HEK293 (cell line): ENCODE measurements around the gene PRC1.
A peak's percentile ranks its signal among the peaks of the same experiment; 100 is the strongest.

Source experiments
- CTCF ChIA-PET: fragments of 350-600 bp; formaldehyde crosslinking; extraction: SDS; loops from one replicate; lab custom pipeline; 2021; ENCODE audit warnings: antibody characterized with exemption; lab: Yijun Ruan, JAX
- POLR2A ChIA-PET: fragments of 300-600 bp; formaldehyde crosslinking; extraction: SDS; loops from one replicate; lab custom pipeline; 2020; ENCODE audit warnings: antibody characterized with exemption, inconsistent platforms; lab: Yijun Ruan, JAX
- H3K27ac ChIP-seq: fragments of 200-500 bp; sonication (Bioruptor generic); 2 replicates; pipeline ENCODE4 v1.5.1; 2014; ENCODE audit warnings: low read depth, low read length, control low read depth, inconsistent platforms; ENCODE audit errors: extremely low read depth
- H3K36me3 ChIP-seq, 2 experiments: fragments of 200-500 bp in 1 of 2; sonication (Bioruptor generic) in 1 of 2; 1 replicate in 1 of 2; 2 replicates in 1 of 2; pipeline ENCODE4 v1.5.1; 2014 to 2017; ENCODE audit warnings: inconsistent platforms in 2 of 2, low read length in 2 of 2; ENCODE audit not compliant: control insufficient read depth in 2 of 2, insufficient read depth in 1 of 2
- H3K4me1 ChIP-seq: fragments of 200-500 bp; sonication (Bioruptor generic); 2 replicates; pipeline ENCODE4 v1.5.1; 2014; ENCODE audit warnings: mild to moderate bottlenecking, low read length, inconsistent platforms; ENCODE audit not compliant: control insufficient read depth, insufficient read depth
- H3K4me3 ChIP-seq: 2 replicates; pipeline ENCODE4 v1.5.1; 2011; ENCODE audit warnings: low read depth, mild to moderate bottlenecking, control low read depth, low read length, moderate library complexity
- H3K9me3 ChIP-seq: fragments of 200-500 bp; sonication (Bioruptor generic); 2 replicates; pipeline ENCODE4 v1.5.1; 2014; ENCODE audit warnings: low read depth, low read length, inconsistent platforms; ENCODE audit not compliant: control insufficient read depth, insufficient read depth
- KLF17 ChIP-seq: fragments of 450-650 bp; formaldehyde crosslinking; IDR thresholded peaks from 2 replicates; pipeline ENCODE4 v1.5.1; 2016; ENCODE audit warnings: missing biosample characterization, missing genetic modification characterization
- KLF7 ChIP-seq: fragments of 450-650 bp; formaldehyde crosslinking; IDR thresholded peaks from 2 replicates; pipeline ENCODE4 v1.5.1; 2016; ENCODE audit warnings: missing biosample characterization, missing genetic modification characterization, borderline replicate concordance
- KLF8 ChIP-seq: fragments of 450-650 bp; formaldehyde crosslinking; IDR thresholded peaks from 2 replicates; pipeline ENCODE4 v1.5.1; 2016; ENCODE audit warnings: missing biosample characterization, missing genetic modification characterization
- MYNN ChIP-seq: fragments of 450-650 bp; formaldehyde crosslinking; IDR thresholded peaks from 2 replicates; pipeline ENCODE4 v1.5.1; 2016; ENCODE audit warnings: missing biosample characterization, missing genetic modification characterization, borderline replicate concordance
- PRDM4 ChIP-seq: fragments of 450-650 bp; formaldehyde crosslinking; IDR thresholded peaks from 2 replicates; pipeline ENCODE4 v1.5.1; 2017; ENCODE audit warnings: missing biosample characterization, missing genetic modification characterization
- SCRT2 ChIP-seq: fragments of 450-650 bp; formaldehyde crosslinking; IDR thresholded peaks from 2 replicates; pipeline ENCODE4 v1.5.1; 2016; ENCODE audit warnings: missing biosample characterization, missing genetic modification characterization
- TCF7L2 ChIP-seq: IDR thresholded peaks from 2 replicates; pipeline ENCODE4 v1.6.1; 2011; ENCODE audit warnings: low read depth, mild to moderate bottlenecking, inconsistent platforms, low read length, moderate library complexity, borderline replicate concordance
- TRIM28 ChIP-seq: IDR thresholded peaks from 2 replicates; pipeline ENCODE4 v1.6.1; 2011; ENCODE audit warnings: low read length, control low read depth, borderline replicate concordance
- ZBTB10 ChIP-seq: fragments of 450-650 bp; formaldehyde crosslinking; IDR thresholded peaks from 2 replicates; pipeline ENCODE4 v1.5.1; 2016; ENCODE audit warnings: missing biosample characterization, missing genetic modification characterization
- ZBTB17 ChIP-seq: fragments of 450-650 bp; formaldehyde crosslinking; IDR thresholded peaks from 2 replicates; pipeline ENCODE4 v1.5.1; 2016; ENCODE audit warnings: missing biosample characterization, missing genetic modification characterization
- ZBTB6 ChIP-seq: fragments of 450-650 bp; formaldehyde crosslinking; IDR thresholded peaks from 2 replicates; pipeline ENCODE4 v1.5.1; 2017; ENCODE audit warnings: missing biosample characterization, missing genetic modification characterization
- ZIC2 ChIP-seq: fragments of 450-650 bp; formaldehyde crosslinking; IDR thresholded peaks from 2 replicates; pipeline ENCODE4 v1.5.1; 2016; ENCODE audit warnings: missing biosample characterization, missing genetic modification characterization
- ZNF10 ChIP-seq: fragments of 450-650 bp; formaldehyde crosslinking; IDR thresholded peaks from 2 replicates; pipeline ENCODE4 v1.5.1; 2017; ENCODE audit warnings: missing biosample characterization, missing genetic modification characterization
- ZNF19 ChIP-seq: fragments of 450-650 bp; formaldehyde crosslinking; IDR thresholded peaks from 2 replicates; pipeline ENCODE4; 2016; ENCODE audit warnings: missing biosample characterization, missing genetic modification characterization, low read depth
- ZNF24 ChIP-seq: fragments of 450-650 bp; formaldehyde crosslinking; IDR thresholded peaks from 2 replicates; pipeline ENCODE4 v1.5.1; 2016; ENCODE audit warnings: missing biosample characterization, missing genetic modification characterization
- ZNF366 ChIP-seq: fragments of 450-650 bp; formaldehyde crosslinking; conservative IDR thresholded peaks from 2 replicates; pipeline ENCODE4 v1.5.1; 2016; ENCODE audit warnings: missing biosample characterization, missing genetic modification characterization
- ZNF518A ChIP-seq: fragments of 450-650 bp; formaldehyde crosslinking; conservative IDR thresholded peaks from 2 replicates; pipeline ENCODE4 v1.5.1; 2016; ENCODE audit warnings: low read depth, missing biosample characterization, missing genetic modification characterization
- ZNF530 ChIP-seq: fragments of 450-650 bp; formaldehyde crosslinking; IDR thresholded peaks from 2 replicates; pipeline ENCODE4 v1.5.1; 2016; ENCODE audit warnings: low read depth, missing biosample characterization, missing genetic modification characterization
- ZNF558 ChIP-seq: fragments of 450-650 bp; formaldehyde crosslinking; IDR thresholded peaks from 2 replicates; pipeline ENCODE4 v1.5.1; 2016; ENCODE audit warnings: missing biosample characterization, missing genetic modification characterization
- ZNF585B ChIP-seq: fragments of 450-650 bp; formaldehyde crosslinking; IDR thresholded peaks from 2 replicates; pipeline ENCODE4 v1.5.1; 2016; ENCODE audit warnings: missing biosample characterization, missing genetic modification characterization
- ZNF670 ChIP-seq: fragments of 450-650 bp; formaldehyde crosslinking; IDR thresholded peaks from 2 replicates; pipeline ENCODE4 v1.5.1; 2016; ENCODE audit warnings: missing biosample characterization, missing genetic modification characterization, low read depth

PRC1 gene

GRCh38 chr15:90934949-90935751 lies 59.2 kb downstream of the PRC1 start, which contains the start of gene UNC45A:
UNC45A (plus strand) TSS chr15:90935285; CDS start chr15:90935325, 40 bp downstream.
- ChIA-PET POLR2A (interaction anchor here (0.6 to 11.4 kb wide), 21 partner anchors 8 to 691 kb away, joined by 3 to 179 read pairs (median 5); partner anchors contain the start of genes BLM, IQGAP1, MAN2A2 and PRC1), CTCF (interaction anchor here (0.6 to 11.7 kb wide), 36 partner anchors 8 to 769 kb away, joined by 3 to 163 read pairs (median 5); partner anchors contain the start of genes BLM, FES, MAN2A2 and PRC1)
- H3K27ac ChIP-seq = peak within 1 kb of the TSS; percentile 62
- H3K9me3 ChIP-seq = no peaks in the 10 kb centered on the region
- H3K4me3 ChIP-seq = peak within 1 kb of the TSS; percentile 83
- 0 out of 2 replicates have a peak, but pooled peaks cover 2% of the 10 kb centered on the region for H3K4me1 ChIP-seq
- H3K36me3 ChIP-seq = peaks cover 27 to 36% of the 10 kb centered on the region in 2 experiments; a peak in 2 of 3 replicates
- TF ChIP-seq ZNF585B (tag by site-specific recombination) (no peak), ZNF24 (tag by site-specific recombination) (no peak), ZNF19 (tag by site-specific recombination) (no peak), MYNN (tag by site-specific recombination) (no peak), KLF8 (peak; percentile 88), ZNF518A (tag by site-specific recombination) (no peak), ZNF366 (tag by site-specific recombination) (no peak), ZNF530 (tag by site-specific recombination) (no peak), PRDM4 (no peak), ZNF558 (tag by site-specific recombination) (no peak), ZNF670 (tag by site-specific recombination) (no peak), ZNF10 (tag by site-specific recombination) (no peak), KLF17 (tag by site-specific recombination) (0 out of 2 replicates have a peak, but pooled peaks have one; percentile 25), ZBTB10 (tag by site-specific recombination) (peak; percentile 65), TRIM28 (no peak), ZBTB6 (tag by site-specific recombination) (no peak; the same call in 1 of the 2 replicates), KLF7 (tag by site-specific recombination) (0 out of 2 replicates have a peak, but pooled peaks have one; percentile 20), SCRT2 (tag by site-specific recombination) (no peak), ZBTB17 (tag by site-specific recombination) (peak; percentile 70), TCF7L2 (no peak), ZIC2 (tag by site-specific recombination) (peak; percentile 95)
